Ramos (cell line): ENCODE results near the gene GABPB1.

ENCODE experiments used
- in situ Hi-C: fragments of 300-500 bp; cut with MboI; formaldehyde crosslinking; loops from one replicate; pipeline ENCODE4 v1.14.3; 2022; ENCODE audit warnings: low sequenced_read_pairs; ENCODE audit not compliant: unreplicated experiment

Gene GABPB1

DNA sequence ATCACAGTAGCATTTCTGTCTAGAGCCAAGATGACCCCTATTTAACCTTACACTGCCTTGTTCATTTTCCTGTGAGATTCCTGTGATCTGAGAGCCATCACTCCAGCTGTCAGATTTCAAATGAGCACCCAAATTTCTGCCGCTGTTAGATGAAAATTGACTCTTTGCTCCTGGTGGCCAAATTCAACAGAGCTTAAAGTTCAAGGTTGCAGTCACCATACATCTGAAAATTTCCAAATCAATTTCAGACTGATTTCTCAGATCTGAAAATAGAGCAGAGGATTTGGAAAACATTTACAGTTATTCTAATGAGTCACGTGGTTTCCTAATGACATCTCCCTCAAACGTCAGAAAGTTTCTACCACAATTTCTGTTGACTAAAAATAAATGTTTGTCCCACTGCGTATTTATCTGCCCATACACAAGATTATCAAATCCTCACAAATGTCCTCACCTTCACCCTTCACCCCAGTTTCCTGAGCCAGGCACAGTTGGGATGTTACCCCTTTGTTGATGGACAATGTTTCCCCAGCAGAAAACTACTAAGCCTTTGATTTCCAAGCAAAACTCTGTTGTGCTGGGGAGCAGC is 105.9 kb downstream of the GABPB1 start:
- in situ Hi-C loops, result no loop called here

DNA sequence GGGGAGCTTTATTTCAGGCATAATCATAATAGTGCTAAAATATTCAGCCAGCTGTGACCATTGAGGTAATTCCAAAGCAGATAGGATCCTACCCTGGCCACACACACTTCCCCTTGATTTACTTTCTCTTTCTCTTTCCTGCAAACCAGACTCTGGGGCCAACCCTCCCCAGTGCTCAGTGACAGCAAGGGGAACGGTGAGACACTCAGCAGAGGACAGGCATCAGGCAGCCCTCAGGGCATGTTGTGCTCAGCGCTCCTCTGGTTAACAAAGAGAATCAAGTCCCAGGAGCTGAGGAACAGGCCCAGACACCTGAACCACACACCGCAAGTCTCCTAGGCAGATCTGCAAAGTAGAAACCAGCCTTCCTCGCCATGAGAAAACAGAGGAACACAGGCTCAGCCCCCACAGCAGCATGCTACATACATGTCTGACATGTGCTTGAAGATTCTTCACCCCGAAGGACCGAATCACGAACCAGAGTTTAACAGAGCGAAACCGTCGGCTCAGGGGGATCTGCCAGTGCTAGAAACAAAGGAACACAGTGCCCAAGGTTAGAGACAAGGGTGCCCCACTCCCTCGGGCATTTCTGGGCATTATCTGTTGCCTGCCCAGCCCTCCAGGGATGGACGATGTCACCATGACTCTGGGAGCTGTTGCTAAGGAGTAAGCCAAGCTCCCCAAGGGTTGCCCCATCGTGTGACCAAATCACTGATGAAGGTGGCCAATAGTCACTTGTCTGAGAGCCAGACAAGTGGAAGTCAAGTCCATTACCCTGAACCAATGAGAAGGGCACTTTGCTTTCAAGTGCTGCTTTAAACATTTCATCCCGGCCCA is 107.0 kb downstream of the GABPB1 start:
- in situ Hi-C loops, result no loop called here

DNA sequence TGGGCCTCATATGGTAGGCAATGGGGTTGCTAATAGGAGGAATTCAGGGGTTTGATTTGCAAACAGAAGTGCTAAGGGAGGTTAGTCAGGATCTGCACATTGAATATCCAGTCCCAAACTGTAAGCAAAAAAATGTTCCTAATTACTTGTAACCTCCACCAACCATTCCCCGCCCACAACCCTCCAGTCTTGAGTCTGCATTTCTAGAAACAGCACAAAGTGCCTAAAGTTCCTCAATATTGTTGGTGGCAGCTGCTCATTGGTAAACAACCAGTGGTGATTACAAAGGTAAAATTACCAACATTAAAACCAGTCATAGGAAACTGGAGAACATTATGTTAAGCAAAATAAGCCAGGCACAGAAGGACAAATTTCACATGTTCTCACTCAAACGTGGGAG is 108.4 kb downstream of the GABPB1 start:
- in situ Hi-C loops, result no loop called here

DNA sequence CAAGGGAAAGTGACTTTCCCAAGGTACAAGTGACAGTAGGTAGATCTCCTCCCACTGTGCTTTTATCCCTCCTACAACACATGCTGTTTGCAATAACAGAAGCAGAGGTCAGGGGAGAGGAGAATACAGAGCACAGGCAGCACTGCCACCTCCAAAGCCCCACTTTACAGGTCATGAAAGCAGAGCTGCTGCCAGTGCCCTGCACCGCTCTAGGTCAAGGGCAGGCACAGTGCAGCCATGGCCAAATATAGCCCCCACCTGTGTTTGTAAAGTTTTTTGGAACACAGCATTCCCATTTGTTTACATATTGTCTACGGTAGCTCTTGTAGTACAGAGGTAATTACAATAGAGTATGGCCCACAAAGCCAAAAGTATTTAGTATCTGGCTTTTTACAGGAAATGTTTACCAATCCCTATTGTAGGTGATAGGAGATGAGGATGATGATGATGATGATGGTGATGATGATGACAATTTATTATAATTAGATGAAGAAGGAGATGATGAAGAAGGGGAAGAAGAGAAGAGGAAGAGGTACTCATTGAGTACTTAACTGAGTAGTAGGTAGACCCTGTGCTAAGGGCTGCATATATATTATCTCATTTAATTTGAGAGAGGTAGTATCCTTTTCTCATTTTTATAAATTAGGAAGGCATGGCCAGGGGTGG is 109.9 kb downstream of the GABPB1 start:
- in situ Hi-C loops, result no loop called here

DNA sequence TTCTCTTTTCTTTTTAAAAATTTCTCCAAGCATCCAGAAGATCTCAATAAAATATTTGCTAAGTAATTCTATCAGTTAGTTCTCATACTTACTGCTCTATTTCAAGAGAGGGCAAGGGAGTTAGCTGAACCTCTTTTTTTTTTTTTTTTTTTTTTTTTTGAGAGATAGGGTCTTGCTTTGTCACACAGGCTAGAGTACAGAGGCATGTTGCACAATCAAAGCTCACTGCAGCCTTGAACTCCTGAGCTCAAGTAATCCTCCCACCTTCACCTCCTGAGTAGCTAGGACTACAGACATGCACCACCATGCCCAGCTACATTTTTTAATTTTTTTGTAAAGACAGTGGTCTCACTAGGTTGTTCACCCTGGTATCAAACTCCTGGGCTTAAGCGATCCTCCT is 110.8 kb downstream of the GABPB1 start:
- in situ Hi-C loops, result no loop called here

DNA sequence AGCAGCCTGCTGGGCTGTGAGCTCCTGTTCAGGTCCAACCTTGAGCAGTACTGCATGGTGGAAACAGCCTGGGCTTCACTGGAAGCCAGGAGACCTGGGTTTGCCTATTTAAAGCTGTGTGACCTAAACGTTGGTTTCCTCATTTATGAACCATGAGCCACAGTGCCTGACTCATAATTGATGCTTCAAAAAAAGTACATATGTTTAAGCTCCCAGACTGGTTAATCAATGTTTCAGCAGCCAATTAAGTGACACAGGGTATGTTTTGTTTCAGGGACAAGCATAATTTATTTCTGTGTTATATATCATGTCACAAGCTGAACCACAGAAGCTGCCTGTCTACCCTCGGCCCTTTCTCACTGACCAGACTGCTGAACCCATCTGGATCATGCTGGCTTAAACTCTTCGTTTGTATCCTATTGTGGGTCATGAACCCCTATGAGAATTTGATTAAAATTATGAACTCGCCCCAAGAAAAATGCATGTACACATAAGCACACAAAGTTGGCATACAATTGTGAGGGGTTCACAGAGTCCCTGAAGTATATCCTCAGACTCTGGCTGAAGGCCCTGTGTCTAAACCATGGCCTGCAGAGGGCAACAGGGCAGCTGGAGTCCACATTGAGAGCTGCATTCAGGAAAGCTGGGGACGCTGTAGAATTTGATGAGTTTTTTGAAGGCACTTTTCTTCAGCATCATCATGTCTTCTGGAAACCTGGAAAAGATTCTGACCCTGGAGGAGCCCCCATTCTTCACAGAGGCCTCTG is 113.1 kb downstream of the GABPB1 start:
- in situ Hi-C loops, result no loop called here

DNA sequence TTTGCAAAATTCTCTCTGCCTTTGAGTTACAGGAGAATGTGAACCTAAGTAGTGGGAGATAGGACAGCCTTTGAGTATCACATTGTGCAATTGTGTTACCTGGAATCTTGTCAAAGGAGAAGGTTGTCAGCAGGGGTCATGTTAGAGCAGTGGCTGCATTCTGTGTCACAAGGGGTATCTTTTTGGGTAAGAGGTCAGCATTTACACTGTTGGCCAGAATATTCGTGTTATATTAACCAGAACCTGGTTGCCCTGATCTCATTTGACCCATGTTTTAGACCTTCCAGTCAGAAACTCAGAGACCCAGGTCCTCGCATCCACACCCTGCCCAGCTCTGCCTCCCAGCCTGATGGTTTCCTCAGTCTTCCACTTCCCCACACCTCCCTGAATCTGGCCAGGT is 116.7 kb downstream of the GABPB1 start:
- in situ Hi-C loops, result no loop called here

DNA sequence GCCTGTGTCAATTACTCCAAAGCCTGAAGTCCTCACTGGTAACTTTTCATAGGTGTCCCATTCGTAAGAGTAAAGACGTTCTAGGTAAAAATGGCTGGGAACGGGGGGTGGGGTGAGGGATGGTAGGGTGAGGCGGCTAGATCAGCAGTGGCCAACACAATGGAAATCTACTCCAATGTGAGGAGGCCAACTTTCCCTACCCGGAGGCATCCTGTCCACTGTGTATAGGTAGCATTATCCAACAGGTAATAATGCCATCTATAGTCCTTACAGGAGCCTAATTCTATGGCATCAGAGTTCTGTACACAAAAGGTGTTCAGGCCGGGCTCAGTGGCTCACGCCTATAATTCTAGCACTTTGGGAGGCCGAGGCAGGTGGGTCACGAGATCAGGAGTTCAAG is 118.6 kb downstream of the GABPB1 start:
- in situ Hi-C loops, result no loop called here

DNA sequence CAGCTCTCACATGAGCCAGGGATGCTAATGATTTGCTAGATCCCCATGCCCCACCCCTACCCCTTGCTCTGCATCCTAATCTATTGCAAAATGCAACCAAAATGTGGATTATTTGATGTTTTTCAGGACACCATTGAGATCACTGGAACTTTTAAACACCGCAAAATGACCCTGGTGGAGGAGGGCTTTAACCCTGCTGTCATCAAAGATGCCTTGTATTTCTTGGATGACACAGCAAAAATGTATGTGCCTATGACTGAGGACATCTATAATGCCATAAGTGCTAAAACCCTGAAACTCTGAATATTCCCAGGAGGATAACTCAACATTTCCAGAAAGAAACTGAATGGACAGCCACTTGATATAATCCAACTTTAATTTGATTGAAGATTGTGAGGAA is 119.2 kb downstream of the GABPB1 start:
- in situ Hi-C loops, result no loop called here

DNA sequence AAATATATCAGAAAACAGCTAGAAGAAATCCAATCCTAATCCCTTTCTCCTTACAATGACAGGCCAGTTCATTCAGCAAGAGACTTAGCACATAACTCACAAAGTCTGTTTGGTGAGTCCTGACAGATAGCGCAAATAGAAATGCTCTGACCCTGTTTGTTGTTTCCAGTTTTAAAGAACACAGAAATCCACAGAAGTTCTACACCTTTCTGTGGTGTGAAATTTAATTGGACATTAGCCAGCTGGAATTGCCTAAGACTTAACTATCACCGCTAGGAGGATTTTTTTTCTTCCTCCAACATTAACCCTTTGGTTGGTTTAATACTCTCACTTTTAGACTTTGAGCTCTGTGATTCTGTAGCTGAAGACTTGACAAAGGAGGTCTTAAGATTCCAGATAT is 120.2 kb downstream of the GABPB1 start:
- in situ Hi-C loops, result no loop called here

DNA sequence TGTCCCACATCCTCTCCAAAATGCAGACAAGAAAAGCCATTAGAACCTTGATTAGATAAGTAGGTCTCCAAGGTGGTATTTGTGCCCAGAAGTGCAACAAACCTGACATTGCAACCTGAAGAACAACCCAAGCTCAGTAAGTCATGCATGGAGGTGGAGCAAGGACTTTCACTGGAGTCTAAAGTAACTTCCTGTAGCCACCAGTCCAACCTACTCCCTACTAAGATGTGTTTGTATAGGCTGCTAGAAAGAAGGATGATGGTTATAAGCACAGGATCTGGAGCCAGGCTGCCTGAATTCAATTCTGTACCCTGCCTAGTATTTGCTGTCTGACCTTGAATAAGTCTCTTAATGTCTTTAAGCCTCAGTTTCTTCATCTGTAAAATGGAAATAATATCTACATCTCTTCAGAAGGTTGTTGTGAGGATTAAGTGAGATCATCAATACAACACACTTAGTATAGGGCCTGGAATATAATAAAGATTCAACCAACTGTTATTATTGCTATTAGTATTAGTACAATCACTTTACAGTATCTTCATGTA is 121.7 kb downstream of the GABPB1 start:
- in situ Hi-C loops, result no loop called here

DNA sequence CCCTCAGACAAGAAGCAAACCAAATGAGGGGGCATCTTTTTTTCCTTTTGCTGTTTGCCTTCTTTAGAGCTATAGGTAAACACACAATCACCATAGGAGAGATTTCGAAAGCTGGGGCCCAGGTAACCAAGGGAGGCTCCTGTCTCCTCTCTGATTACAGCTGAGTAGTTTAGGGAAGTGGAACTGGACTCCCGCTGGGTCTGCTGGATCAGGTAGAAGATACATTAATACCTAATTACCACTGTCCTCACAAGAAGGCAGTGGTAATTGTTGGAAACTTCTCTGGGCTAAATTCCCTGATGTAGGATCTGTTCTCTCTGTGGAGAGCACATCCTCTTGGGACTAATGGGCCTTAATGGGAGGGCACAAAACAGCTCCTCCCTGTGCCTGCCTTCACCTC is 122.2 kb downstream of the GABPB1 start:
- in situ Hi-C loops, result no loop called here

DNA sequence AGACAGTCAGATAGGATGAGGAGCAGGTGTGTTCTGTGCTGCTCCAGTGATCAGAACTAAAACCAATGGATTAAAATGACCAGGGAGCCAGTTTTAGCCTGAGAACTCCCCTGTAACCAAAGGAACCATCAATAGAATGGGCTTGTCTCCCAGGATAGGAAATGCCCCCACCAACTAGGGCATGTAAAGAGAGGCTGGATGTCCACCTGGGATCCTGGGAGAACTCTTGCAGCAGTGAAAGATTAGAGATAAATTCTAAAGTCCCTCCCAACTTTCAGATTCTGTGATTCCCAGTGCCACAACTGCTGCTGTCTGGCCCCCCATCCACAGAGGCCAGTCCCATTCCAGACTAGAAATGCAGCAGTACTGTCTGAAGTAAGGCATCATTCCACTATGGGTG is 123.2 kb downstream of the GABPB1 start:
- in situ Hi-C loops, result no loop called here

DNA sequence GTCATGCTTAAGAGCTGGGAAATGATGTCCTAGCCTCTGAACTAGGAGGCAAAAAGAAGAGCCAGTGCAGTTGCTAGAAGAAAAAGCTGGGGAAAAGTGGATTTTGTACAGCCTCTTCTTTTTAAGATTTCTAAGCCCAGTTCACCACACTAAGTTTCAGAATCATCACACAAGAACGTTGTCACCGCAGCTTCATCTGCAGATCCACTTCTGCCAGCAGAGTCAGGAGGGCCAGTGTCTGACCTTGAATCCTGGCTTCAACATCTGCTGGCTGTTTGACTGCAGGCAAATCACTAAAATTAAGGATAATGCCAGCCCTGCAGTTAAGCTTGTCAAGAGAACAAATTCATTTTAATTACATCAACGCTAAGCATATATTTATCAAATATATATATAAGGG is 125.7 kb downstream of the GABPB1 start:
- in situ Hi-C loops, result no loop called here

DNA sequence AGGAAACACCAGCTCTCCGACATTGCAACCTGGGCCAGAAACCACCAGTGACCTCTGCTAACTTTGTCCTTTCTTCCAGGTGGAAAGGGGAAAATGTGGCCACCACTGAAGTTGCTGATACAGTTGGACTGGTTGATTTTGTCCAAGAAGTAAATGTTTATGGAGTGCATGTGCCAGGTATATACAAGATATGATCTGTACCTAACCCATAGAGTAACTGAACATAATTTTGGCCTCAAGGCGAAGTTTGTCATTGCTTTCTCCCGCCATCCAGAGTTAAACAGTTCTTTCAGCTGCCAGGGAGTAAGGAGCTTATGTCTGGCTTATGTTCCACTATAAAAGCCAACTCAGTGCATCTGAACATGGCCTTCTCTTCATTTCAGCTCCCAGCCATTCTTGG is 126.1 kb downstream of the GABPB1 start:
- in situ Hi-C loops, result no loop called here

DNA sequence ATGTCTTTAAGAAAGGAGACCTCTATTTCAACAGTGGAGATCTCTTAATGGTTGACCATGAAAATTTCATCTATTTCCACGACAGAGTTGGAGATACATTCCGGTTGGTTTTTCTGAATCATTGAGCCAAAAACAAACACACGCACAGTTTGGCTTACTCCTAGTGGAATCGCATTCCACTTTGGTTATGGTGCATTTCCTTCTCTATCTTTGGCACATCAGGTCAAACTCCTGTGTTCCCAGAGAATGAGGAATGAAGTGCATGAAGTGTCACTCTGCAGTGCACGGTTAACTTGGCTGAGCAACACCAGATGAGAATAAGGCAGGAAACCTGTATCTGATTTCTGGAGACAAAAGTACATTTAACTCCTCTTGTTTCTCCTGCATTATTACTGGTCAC is 127.9 kb downstream of the GABPB1 start:
- in situ Hi-C loops, result no loop called here

DNA sequence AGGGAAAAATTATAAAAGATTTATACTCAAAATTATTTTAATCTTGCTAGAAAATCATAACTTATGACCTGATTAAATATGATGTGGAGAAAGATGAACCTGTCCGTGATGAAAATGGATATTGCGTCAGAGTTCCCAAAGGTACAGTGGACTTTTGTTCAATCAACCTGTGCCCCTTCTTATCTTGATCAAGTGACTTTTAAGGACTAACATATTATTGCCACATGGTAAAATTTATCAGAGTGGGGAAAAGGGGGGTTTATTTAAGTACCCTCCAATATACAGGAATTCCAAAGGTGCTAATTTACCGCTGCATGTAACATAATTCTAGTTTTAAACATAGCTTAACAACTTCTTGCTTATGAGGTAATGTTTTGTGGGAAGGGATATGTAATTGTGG is 129.1 kb downstream of the GABPB1 start:
- in situ Hi-C loops, result no loop called here
